Gastroesophageal sphincter (tissue), 3 donors: ENCODE results near the gene KDM6B.

Experiments used
- POLR2AphosphoS5 ChIP-seq: sonication (generic); formaldehyde crosslinking; IDR thresholded peaks from one replicate; pipeline ENCODE4 v1.6.1; 2017; ENCODE audit warnings: antibody characterized with exemption
- TF ChIP-seq, protein P1 (sequence below), 4 experiments: fragments of 200-600 bp in 2 of 4; fragments of 450-650 bp in 2 of 4; sonication (generic) in 1 of 4; IDR thresholded peaks; one replicate each; pipeline ENCODE4 v1.5.1; 2017 to 2019; ENCODE audit warnings: antibody characterized with exemption in 4 of 4, mild to moderate bottlenecking in 2 of 4, moderate library complexity in 2 of 4

- TF ChIP-seq, protein P1, sequence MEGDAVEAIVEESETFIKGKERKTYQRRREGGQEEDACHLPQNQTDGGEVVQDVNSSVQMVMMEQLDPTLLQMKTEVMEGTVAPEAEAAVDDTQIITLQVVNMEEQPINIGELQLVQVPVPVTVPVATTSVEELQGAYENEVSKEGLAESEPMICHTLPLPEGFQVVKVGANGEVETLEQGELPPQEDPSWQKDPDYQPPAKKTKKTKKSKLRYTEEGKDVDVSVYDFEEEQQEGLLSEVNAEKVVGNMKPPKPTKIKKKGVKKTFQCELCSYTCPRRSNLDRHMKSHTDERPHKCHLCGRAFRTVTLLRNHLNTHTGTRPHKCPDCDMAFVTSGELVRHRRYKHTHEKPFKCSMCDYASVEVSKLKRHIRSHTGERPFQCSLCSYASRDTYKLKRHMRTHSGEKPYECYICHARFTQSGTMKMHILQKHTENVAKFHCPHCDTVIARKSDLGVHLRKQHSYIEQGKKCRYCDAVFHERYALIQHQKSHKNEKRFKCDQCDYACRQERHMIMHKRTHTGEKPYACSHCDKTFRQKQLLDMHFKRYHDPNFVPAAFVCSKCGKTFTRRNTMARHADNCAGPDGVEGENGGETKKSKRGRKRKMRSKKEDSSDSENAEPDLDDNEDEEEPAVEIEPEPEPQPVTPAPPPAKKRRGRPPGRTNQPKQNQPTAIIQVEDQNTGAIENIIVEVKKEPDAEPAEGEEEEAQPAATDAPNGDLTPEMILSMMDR (IDR thresholded peaks at IDR 0.05), result no peak
- no peak for TF ChIP-seq POLR2AphosphoS5
Observed at GRCh38 chr17:7831233-7831632, 2.8 kb upstream of the KDM6B start.
